Fibroblast of villous mesenchyme (primary cell): Measurements from ENCODE around the gene TMEM150B. TPM values are rescaled to one million over a fixed set of nuclear protein-coding genes. Genes with fewer than 3 reads are reported as not detected.

Source experiments
- DNase-seq: peaks from one replicate; pipeline ENCODE4 v3.0.0-alpha.2; 2010; ENCODE audit warnings: low read depth
- H3K4me3 ChIP-seq: 2 replicates; pipeline ENCODE4 v1.5.1; 2011; ENCODE audit warnings: low read depth, mild to moderate bottlenecking, low read length
- total RNA-seq: library from RNA; depleted of rRNA; stranded (reverse); fragments of >200 nt; gene quantifications from 2 replicates; pipeline ENCODE4 v1.2.3, GENCODE V29; 2012
- TF ChIP-seq, protein P1 (sequence below): IDR thresholded peaks from 2 replicates; pipeline ENCODE4 v1.5.1; 2012; ENCODE audit warnings: low read depth, mild to moderate bottlenecking, low read length; ENCODE audit not compliant: insufficient read depth

The TMEM150B gene
- total RNA-seq, 1 donor = not detected

DNA sequence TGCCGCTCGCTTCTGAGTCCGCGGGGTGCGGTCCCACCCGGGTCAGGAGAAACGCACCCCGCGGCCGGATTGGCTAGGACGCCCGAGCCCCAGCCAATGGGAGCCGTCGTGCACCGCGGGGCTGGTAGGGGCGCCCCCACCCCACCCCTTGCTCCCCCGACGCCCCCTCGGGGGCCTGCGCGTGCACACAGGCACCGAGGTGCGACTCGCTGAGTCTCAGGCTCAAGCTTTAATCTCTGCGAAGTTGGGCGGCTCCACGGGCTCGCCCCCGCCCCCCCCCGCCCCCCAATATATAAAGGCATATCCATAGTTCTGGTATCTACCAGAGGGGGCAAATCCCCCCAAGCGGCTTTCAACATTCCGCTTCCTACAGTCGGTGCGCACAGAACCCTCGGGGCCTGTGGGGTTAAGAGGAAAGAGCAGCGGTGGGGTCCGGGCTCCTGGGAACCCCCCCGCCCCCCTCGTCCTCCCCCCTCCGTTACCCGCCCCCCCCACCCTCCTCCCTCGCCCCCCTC lies 29.6 kb upstream of the TMEM150B start, which contains the start of gene COX6B2:
TSS of gene COX6B2 (minus strand) at position 22 of the 515 bp plus-strand sequence. CDS start 198 bp downstream, outside the sequence.
- no peak for DNase-seq
- H3K4me3 ChIP-seq = peak within 1 kb of the TSS; percentile 59
- TF ChIP-seq, protein P1, sequence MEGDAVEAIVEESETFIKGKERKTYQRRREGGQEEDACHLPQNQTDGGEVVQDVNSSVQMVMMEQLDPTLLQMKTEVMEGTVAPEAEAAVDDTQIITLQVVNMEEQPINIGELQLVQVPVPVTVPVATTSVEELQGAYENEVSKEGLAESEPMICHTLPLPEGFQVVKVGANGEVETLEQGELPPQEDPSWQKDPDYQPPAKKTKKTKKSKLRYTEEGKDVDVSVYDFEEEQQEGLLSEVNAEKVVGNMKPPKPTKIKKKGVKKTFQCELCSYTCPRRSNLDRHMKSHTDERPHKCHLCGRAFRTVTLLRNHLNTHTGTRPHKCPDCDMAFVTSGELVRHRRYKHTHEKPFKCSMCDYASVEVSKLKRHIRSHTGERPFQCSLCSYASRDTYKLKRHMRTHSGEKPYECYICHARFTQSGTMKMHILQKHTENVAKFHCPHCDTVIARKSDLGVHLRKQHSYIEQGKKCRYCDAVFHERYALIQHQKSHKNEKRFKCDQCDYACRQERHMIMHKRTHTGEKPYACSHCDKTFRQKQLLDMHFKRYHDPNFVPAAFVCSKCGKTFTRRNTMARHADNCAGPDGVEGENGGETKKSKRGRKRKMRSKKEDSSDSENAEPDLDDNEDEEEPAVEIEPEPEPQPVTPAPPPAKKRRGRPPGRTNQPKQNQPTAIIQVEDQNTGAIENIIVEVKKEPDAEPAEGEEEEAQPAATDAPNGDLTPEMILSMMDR = no peak

DNA sequence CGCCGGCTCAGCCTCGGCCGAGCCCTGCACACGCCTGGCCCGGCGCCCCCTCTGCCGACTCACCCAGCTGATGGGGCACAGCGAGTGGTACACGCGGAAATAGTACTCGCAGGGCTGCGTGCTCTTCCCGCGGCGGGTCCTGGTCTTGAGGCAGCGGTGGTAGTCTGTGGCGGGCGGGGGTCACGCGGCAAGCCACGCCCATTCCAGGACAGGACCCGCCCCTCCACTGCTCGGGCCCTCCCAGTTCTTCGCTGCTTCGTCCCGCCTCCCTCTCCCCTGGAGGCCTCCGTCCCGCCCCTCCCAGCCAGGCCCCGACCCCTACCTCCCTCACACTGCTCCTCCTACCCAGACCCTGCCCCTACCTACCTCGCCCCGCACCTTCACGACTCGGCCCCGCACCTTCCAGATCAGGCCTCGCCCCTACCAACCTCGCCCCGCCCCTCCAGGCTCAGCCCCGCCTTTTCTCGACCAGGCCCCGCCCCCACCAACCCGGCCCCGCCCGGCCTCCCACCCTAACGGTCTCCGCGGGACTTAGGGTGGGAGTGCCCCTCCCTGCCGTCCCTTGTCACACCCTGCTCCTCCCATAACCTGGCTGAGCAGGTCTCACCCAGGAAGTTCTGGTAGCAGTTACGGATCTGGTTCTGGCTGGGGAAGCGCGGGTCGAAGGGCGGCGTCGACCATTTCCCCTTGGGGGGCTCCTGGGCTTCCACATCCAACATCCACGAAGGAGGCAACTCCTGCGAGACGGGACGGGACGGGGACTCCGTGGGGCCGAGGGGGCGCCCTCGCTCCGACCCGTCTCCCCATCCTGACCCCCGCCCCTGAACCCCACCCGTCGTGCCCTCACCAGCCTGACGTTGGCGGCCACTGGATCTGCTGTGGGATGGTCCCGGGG lies 28.9 kb upstream of the TMEM150B start:
- DNase-seq = peak; percentile 47
- H3K4me3 ChIP-seq = peak overlapping the region; percentile 59
- TF ChIP-seq, protein P1 = no peak

DNA sequence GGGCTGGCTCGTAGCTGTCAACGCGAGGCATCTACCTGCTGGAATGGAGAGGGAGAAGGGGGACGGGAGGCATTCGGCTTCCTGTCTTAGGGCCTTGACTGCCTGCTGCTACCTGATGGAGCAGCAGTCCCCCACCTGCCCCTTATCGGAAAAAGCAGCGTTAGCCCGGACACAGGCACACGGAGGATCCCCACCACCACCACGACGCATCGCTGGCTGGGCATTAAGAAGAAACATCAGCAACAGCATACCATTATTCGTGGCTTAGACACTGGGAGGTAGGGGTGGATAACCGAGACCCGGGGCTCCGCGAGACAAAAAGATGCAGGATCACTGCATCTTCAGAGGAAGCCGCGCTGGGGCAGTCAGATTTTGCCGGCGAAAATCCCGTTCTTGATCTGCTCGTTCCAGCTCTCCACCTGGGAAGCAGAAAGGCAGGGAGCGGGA lies 28.2 kb upstream of the TMEM150B start:
- no peak for DNase-seq
- TF ChIP-seq, protein P1 = no peak
- peak overlapping the region; percentile 59 for H3K4me3 ChIP-seq

DNA sequence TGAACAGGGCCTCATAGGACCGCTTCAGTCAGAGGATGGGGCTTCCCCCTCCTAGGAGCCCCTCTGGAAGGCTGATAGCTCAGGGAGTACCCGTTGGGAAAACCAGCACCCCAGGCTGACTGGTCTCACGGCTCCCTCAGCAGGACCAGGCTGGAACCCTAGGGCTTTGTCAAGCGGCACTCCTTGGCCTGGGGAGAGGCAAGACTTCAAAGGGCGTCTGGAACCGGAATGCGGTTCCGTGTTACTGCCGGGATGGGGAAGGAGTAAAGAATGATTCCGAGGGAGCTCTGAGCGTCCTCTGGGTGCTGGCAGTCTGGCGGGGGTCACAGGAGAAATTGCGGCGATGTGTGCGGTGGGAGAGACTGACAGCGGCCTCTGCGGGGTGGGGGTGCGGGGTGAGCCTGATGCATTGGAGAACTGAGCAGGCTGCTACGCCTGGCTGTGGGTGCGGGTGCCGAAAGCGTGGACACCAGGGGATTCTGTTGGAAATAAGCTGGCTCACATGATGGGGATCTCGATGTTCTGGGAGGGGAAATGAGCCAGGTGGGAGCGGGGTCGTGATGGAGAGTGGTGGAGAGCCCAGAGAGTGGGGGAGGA lies 27.5 kb upstream of the TMEM150B start:
- DNase-seq = no peak
- TF ChIP-seq, protein P1 = no peak
- H3K4me3 ChIP-seq = no peak overlapping the region

DNA sequence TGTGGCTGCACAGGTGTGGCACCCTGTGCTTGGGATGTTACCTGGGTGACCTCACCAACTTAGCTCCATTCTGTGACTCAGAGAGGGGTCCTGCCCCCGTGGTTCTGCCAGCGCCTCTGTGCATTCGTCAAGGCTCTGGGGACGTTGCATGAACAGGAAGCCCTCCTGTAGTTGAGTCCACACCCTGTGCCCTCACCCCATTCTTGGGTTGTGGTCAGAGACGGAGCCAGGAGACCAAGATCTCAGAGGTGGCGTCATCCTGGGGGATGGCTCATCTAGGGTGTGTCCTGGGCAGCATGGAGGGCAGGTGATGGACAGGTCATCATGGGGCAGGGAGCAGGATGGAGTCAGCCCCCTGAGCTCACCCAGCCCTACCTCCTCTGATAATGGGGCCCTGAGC lies 26.9 kb upstream of the TMEM150B start:
- no peak overlapping the region for H3K4me3 ChIP-seq
- TF ChIP-seq, protein P1 = no peak
- DNase-seq = no peak

DNA sequence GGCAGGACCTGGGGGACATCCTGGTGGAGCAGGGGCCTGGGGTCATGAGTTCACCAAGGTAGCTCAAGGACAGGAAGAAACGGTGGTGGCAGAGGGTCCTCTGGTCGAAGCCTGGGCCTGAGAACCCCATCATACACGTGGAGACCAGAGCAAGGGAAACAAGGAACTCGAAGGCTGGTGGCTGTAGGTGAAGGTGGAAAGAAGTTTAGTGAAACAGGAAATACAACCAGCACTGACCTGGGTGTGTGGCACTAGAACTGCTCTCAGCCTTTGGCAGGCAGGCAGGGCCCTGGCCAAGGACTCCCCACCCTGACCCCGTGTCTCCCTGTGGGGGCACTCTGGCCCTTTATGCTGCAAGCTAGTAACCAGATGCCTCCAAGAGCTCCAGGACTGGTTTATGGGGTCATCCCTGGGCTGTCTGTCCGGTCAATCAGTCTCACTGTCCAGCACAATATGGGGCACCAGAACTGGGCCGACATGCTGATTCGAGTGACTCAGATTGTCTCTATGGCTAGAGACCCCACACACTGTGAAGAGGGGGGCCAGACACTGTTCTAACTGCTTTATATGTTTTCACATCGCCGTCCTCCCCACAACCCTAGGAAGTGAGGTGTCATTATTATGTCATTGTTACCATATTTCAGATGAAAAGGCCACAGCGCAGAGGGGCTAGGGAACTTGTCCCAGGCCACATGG lies 25.6 kb upstream of the TMEM150B start:
- H3K4me3 ChIP-seq = no peak overlapping the region
- no peak for DNase-seq
- TF ChIP-seq, protein P1 = no peak
